ENCODE data around the gene CCSER2.
"Not testable (repeated sequence)": the region's sequence is repeated elsewhere in the genome, so short reads cannot be mapped to it uniquely, and the experiment has no call there.

GRCh38 chr10:84499039-84499438 is 170.7 kb downstream of the CCSER2 start:
- not testable (repeated sequence) for TF ChIP-seq CTCF, POLR2A (IDR thresholded peaks at IDR 0.05)
